Measurements from ENCODE around the gene CCT8.
"Not testable (repeated sequence)": the region's sequence is repeated elsewhere in the genome, so short reads cannot be mapped to it uniquely, and the experiment has no call there.

The CCT8 gene

GRCh38 chr21:29017639-29018237, 55.7 kb downstream of the CCT8 start:
- no peak for DNase-seq

DNA sequence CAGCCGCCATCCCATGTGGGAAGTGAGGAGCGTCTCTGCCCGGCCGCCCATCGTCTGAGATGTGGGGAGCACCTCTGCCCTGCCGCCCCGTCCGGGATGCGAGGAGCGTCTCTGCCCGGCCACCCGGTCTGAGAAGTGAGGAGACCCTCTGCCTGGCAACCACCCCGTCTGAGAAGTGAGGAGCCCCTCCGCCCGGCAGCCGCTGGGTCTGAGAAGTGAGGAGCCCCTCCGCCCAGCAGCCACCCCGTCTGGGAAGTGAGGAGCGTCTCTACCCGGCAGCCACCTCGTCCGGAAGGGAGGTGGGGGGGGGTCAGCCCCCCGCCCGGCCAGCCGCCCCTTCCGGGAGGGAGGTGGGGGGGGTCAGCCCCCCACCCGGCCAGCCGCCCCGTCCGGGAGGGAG, 62.2 kb downstream of the CCT8 start:
- not testable (repeated sequence) for DNase-seq

DNA sequence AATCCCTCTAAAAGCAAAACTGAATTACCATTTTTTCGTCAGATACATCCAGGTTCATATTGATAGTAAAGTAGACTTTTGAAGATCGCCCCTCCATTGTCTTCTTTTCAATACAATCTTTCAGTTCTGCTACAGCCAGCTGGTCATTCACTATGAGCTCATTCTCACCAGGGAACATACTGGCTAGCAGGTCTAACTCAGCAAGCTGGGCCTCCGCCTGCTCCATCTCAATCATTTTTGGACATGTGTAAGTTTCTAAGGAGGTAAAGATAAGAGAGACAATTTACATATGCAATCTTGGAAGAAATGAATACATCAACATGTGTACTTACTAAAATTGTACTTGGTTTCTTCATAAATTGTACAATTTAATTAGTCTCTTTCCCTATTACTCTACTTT, 65.1 kb downstream of the CCT8 start:
- DNase-seq: no peak

DNA sequence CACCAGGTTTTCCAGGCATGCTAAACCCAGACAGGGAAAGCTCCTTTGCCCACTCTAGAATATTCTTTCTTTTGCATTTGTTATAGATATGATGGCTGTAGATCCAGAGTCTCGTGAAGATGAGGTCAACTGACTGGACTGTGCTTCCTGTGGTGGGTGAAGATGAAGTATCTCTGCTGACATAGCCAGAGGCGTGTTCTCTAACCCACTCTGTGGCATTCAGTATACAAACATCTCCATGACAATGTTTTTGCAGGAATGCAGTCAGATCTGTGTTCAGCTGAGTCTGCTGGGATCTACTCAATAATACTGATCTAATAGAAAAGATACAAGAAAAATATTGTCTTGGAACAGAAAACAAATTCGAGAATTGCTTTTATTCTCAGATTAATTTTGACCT, 65.6 kb downstream of the CCT8 start:
- DNase-seq: no peak

GRCh38 chr21:29007135-29007534, 66.3 kb downstream of the CCT8 start:
- no peak for DNase-seq
